Heart left ventricle (tissue), 16 donors: ENCODE results near the gene GRIN2C. TPM values are rescaled to one million over a fixed set of nuclear protein-coding genes. Genes with fewer than 3 reads are reported as not detected.

Source experiments
- ATAC-seq, 4 donors: fragments of 200-7000 bp; cut with Tn5 transposase; one replicate each; pipeline ENCODE4 v1.9.1; 2020 to 2022; ENCODE audit warnings: moderate library complexity in 4 of 4, mild to moderate bottlenecking in 3 of 4, moderate number of reproducible peaks in 1 of 4
- DNase-seq, 5 donors: peaks; one replicate each; pipeline ENCODE4 v3.0.0-alpha.2; 2020
- H3K27ac ChIP-seq, 12 donors: fragments of 200-600 bp; sonication (generic) in 4 of 12; one replicate each; pipeline versions ENCODE4 v1.5.0 to v1.8.0; 2016 to 2022; ENCODE audit warnings: mild to moderate bottlenecking in 2 of 12
- H3K27me3 ChIP-seq, 9 donors: fragments of 200-600 bp; sonication (generic) in 2 of 9; one replicate each; pipeline versions ENCODE4 v1.5.1 to v1.8.0; 2016 to 2022; ENCODE audit warnings: mild to moderate bottlenecking in 3 of 9
- H3K36me3 ChIP-seq, 9 donors: fragments of 200-600 bp; sonication (generic) in 2 of 9; one replicate each; pipeline versions ENCODE4 v1.5.0 to v1.8.0; 2018 to 2022; ENCODE audit warnings: mild to moderate bottlenecking in 2 of 9
- H3K4me1 ChIP-seq, 12 donors: fragments of 200-600 bp; sonication (generic) in 4 of 12; one replicate each; pipeline versions ENCODE4 v1.5.0 to v1.8.0; 2016 to 2022; ENCODE audit warnings: mild to moderate bottlenecking in 3 of 12
- H3K4me3 ChIP-seq, 12 donors: fragments of 200-600 bp; sonication (generic) in 4 of 12; one replicate each; pipeline versions ENCODE4 v1.5.0 to v1.8.0; 2017 to 2022; ENCODE audit warnings: mild to moderate bottlenecking in 9 of 12, moderate library complexity in 4 of 12
- H3K9me3 ChIP-seq, 12 donors: fragments of 200-600 bp; sonication (generic) in 4 of 12; one replicate each; pipeline versions ENCODE4 v1.5.0 to v1.8.0; 2016 to 2022; ENCODE audit warnings: mild to moderate bottlenecking in 1 of 12
- POLR2A ChIP-seq, 2 donors: fragments of 450-650 bp; IDR thresholded peaks; one replicate each; pipeline ENCODE4 v1.6.1; 2017; ENCODE audit warnings: antibody characterized with exemption in 2 of 2, mild to moderate bottlenecking in 2 of 2, moderate library complexity in 2 of 2
- WGBS, 4 donors: extraction: QIAGEN DNeasy Blood & Tissue Kit in 2 of 4; methylation state at CpG; one replicate each; pipeline versions ENCODE4 v1.1.5 to v1.1.7; 2013 to 2018; 5-methylcytosine and 5-hydroxymethylcytosine counted together
- intact Hi-C, 10 donors: fragments of 100-400 bp; cut with DNase I; formaldehyde crosslinking; loops; one replicate each; pipeline versions ENCODE4 v1.11.1 to v1.14.2; 2022
- polyA plus RNA-seq, 2 donors: library from polyadenylated mRNA; stranded (reverse); fragments of 200-250 nt; gene quantifications; one replicate each; pipeline ENCODE4 v1.2.3, GENCODE V29; 2013
- total RNA-seq, 9 donors: library from RNA; depleted of rRNA in 2 of 9; stranded (reverse); fragments of >200 nt in 2 of 9; fragmentation: NEBNext Ultra II Directional in 3 of 9; extraction: Animal tissue kit (Norgen Biotek cat#: 25700) in 3 of 9; gene quantifications; one replicate each; pipeline versions ENCODE4 v1.1.0 to v1.2.4, GENCODE V29; 2016 to 2023
- TF ChIP-seq, protein P1 (sequence below), 12 donors: fragments of 200-600 bp; sonication (generic) in 4 of 12; IDR thresholded peaks; one replicate each; pipeline versions ENCODE4 v1.5.0 to v1.8.0; 2018 to 2022; ENCODE audit warnings: antibody characterized with exemption in 12 of 12, mild to moderate bottlenecking in 5 of 12
- donor health status: ischemic (EF 13 %, LVEDD 7.1; RV severe dilation, severe dysfunction).
- donor health status: healthy with polysubstance abuse.
- donor health status: DM: no; HTN: yes; CAD: no.
- donor health status: DM: no; HTN: no; CAD: no.
- donor health status: ischemic (EF 25% LVEDD 6.9; RV normal size, moderate dysfunction).
- donor health status: ischemic (EF 25% LVEDD 5.7; RV mildly dilated, moderate dysfunction).
- donor health status: healthy.
- donor health status: DM: yes; HTN: yes; CAD: no.
- donor health status: ischemic (EF 35%, LVEDD 5.7; RV mildly dilated, moderate dysfunction).
- donor health status: nonischemic (EF 11% LVEDD 7.7; RV severe dilation, severe dysfunction).
- donor health status: DM: yes; HTN: yes; CAD: no.
- donor health status: PGD.
- donor health status: ischemic (EF 29% LVEDD 5.4; RV normal size, mild dysfunction).
- donor health status: nonischemic (EF 23%, LVEDD 6.1; RV moderate dilation, normal function).

GRIN2C gene
- total and polyA plus RNA-seq, 11 donors, result 0.09 to 3.1 (median 0.40) TPM

DNA sequence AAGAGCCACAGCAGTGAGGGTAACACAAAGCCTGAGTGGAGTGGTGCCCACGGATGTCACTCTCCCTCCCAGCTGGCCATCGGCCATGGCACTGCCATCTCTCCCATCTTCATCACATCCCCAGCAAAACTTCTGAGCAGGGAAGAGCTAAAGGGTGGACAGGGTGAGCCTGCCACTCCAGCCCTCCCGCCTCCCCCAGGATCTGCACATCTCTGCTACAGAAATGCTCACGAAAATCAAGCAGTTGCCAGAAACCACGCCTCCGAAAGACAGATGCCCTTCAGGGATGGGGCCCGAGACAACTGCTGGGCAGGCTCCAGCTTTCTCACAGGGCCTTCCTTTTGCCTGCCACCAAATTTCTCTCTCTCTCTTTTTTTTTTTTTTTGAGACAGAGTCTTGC, 3.6 kb downstream of the GRIN2C start:
- no peak overlapping the region for H3K4me3 ChIP-seq
- DNase-seq (no peak), ATAC-seq (no peak)
- peaks cover 3 to 33% (median 11%) of the 10 kb centered on the region in 12 donors for H3K4me1 ChIP-seq
- peaks cover 39 to 86% (median 65%) of the 10 kb centered on the region in 9 donors for H3K27me3 ChIP-seq
- intact Hi-C loops, result no loop called here
- H3K36me3 ChIP-seq, result no peaks in the 10 kb centered on the region
- no peaks in the 10 kb centered on the region for H3K9me3 ChIP-seq
- TF ChIP-seq POLR2A (IDR thresholded peaks at IDR 0.05), result no peak
- TF ChIP-seq, protein P1, sequence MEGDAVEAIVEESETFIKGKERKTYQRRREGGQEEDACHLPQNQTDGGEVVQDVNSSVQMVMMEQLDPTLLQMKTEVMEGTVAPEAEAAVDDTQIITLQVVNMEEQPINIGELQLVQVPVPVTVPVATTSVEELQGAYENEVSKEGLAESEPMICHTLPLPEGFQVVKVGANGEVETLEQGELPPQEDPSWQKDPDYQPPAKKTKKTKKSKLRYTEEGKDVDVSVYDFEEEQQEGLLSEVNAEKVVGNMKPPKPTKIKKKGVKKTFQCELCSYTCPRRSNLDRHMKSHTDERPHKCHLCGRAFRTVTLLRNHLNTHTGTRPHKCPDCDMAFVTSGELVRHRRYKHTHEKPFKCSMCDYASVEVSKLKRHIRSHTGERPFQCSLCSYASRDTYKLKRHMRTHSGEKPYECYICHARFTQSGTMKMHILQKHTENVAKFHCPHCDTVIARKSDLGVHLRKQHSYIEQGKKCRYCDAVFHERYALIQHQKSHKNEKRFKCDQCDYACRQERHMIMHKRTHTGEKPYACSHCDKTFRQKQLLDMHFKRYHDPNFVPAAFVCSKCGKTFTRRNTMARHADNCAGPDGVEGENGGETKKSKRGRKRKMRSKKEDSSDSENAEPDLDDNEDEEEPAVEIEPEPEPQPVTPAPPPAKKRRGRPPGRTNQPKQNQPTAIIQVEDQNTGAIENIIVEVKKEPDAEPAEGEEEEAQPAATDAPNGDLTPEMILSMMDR (IDR thresholded peaks at IDR 0.05), result no peak
- 80 to 92% (median 82%) methylated on average over 6 to 7 of the region's 7 CpGs for WGBS, 4 donors
- H3K27ac ChIP-seq, result no peak overlapping the region

DNA sequence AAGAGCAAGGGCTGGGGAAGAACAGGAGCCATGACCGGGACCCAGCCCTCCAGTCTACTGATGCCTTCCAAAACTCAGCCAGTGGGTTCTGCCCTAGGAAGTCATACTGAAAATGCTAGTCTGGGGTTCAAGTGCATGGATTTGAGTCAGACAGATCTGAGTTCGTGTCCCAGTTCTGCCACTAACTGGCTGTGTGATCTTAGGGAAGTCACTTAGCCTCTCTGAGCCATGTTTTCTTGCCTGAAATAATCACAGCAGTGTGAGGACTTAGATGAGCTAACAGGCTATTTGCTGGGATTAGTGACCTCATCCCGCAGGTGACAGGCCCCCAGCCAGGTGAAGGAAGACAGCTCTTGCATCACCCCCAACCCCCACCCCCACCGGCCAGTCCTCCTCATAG, 4.4 kb downstream of the GRIN2C start:
- no peak overlapping the region for H3K27ac ChIP-seq
- no peak for ATAC-seq
- intact Hi-C loops, result no loop called here
- peaks cover 0 to 25% (median 4%) of the 10 kb centered on the region in 12 donors for H3K4me1 ChIP-seq
- TF ChIP-seq POLR2A (IDR thresholded peaks at IDR 0.05), result no peak
- TF ChIP-seq, protein P1 (IDR thresholded peaks at IDR 0.05), result no peak
- H3K9me3 ChIP-seq, result no peaks in the 10 kb centered on the region
- no peak overlapping the region for H3K4me3 ChIP-seq
- 88 to 100% (median 94%) methylated on average over 4 of the region's 4 CpGs for WGBS, 4 donors
- no peaks in the 10 kb centered on the region for H3K36me3 ChIP-seq
- H3K27me3 ChIP-seq, result peaks cover 34 to 85% (median 61%) of the 10 kb centered on the region in 9 donors
- no peak for DNase-seq

DNA sequence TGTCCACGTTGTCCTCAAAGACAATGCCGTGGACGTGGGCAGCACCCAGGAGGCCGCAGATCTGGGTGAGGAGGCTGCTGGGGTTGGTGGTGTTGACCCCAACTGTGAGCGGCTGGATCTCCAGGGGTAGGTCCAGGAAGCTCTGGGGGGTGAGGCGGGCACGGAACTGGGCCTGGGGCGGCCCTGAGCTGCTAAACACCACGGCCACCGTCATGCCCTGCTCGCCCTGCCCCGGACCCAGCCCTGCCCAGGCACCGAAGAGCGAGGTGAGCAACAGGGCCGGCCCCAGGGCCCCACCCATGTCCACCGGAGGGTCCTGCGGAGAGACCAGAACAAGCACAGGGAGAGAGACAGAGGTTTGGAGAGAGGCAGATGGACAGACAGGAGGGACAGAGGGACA, 4.9 kb downstream of the GRIN2C start:
- Histone ChIP-seq H3K9me3 (no peaks in the 10 kb centered on the region), H3K4me1 (peaks cover 0 to 19% (median 0%) of the 10 kb centered on the region in 12 donors), H3K27ac (no peak overlapping the region), H3K27me3 (peaks cover 29 to 82% (median 56%) of the 10 kb centered on the region in 9 donors), H3K36me3 (no peaks in the 10 kb centered on the region), H3K4me3 (no peak overlapping the region)
- intact Hi-C loops, result no loop called here
- TF ChIP-seq, protein P1 (IDR thresholded peaks at IDR 0.05), result no peak
- TF ChIP-seq POLR2A (IDR thresholded peaks at IDR 0.05), result no peak
- 84 to 90% (median 87%) methylated on average over 13 to 17 of the region's 17 CpGs for WGBS, 4 donors
- no peak for DNase-seq
- no peak for ATAC-seq

DNA sequence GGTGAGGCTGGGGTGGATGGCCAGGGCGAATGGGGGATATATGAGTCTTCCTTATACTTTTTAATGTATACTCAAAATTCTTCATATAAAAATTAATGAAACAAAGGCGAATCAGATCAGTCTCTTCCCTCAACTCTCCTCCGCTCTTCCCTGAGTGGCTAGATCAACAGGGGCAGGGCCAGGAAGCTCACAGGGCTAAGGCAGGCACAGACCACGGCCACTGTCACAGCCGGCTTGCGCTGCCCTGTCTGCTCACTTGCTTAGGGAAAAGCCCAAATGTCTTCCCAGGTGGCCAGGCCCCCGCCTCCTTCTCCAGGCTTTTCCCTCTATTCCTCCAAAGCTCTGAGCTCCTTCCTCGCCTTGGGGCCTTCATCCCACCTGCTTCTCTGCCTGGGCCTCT, 6.0 kb downstream of the GRIN2C start:
- Histone ChIP-seq H3K36me3 (no peaks in the 10 kb centered on the region), H3K9me3 (no peaks in the 10 kb centered on the region), H3K4me3 (no peak overlapping the region), H3K27me3 (peaks cover 19 to 72% (median 46%) of the 10 kb centered on the region in 9 donors), H3K27ac (no peak overlapping the region), H3K4me1 (peaks cover 0 to 11% (median 0%) of the 10 kb centered on the region in 12 donors)
- DNase-seq, result no peak
- TF ChIP-seq POLR2A (IDR thresholded peaks at IDR 0.05), result no peak
- TF ChIP-seq, protein P1 (IDR thresholded peaks at IDR 0.05), result no peak
- intact Hi-C loops, result no loop called here
- no peak for ATAC-seq
- WGBS, 4 donors, result 82 to 91% (median 83%) methylated on average over 8 of the region's 8 CpGs
